Subcutaneous adipose tissue (tissue), 4 donors: ENCODE measurements around the gene GSAP. TPM values are rescaled to one million over a fixed set of nuclear protein-coding genes. Genes with fewer than 3 reads are reported as not detected.

Experiments
- CTCF ChIP-seq: fragments of 450-650 bp; IDR thresholded peaks from one replicate; pipeline ENCODE4 v1.5.1; 2016; ENCODE audit warnings: low read depth, mild to moderate bottlenecking, control low read depth, antibody characterized with exemption, moderate library complexity
- total RNA-seq, 4 donors: library from RNA; depleted of rRNA; stranded (reverse); fragments of >200 nt; gene quantifications; one replicate each; pipeline ENCODE4 v1.1.0, GENCODE V29; 2016

The GSAP gene
- total RNA-seq, 4 donors from 2014 or later = 29.6 to 50.1 (median 40.9) TPM

GRCh38 chr7:77306231-77307067 is 109.7 kb downstream of the GSAP start:
- TF ChIP-seq CTCF = no peak

- TF ChIP-seq CTCF = no peak
These were observed 120.6 kb downstream of the GSAP start for GRCh38 chr7:77295549-77295948.

- TF ChIP-seq CTCF = no peak
These were observed 123.1 kb downstream of the GSAP start for GRCh38 chr7:77293046-77293445.

- no peak for TF ChIP-seq CTCF
These were observed 125.7 kb downstream of the GSAP start for GRCh38 chr7:77290425-77290824.

GRCh38 chr7:77289387-77289786 is 126.8 kb downstream of the GSAP start:
- no peak for TF ChIP-seq CTCF

DNA sequence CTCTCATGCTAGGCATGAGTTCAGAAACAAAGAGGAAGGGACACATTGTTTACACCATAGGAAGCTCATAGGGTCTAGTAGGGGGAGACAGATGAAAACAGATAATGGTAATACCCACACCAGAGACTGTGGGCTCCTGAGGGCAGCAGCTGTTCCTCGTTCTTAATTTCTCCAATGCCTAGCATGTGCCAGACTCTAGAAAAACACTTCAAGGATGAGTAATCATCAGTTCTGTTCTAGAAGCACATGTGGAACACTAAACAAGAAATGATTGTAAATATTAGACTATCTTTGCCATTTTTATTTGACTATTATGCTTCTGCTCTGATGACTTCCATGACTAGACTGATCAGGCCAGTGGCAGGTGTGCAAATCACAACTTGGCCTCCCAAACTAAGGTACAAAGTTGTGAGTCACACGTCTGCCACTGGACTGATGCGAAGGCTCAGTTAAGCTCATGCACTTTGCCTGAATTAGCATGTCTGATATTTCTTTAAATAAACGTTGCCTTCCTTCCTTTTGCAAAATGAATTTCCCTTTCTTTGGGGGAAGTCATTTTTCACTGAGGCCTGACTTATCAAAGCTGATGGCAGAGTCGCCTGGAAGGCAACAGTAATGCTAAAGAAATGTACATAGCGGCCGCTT is 127.4 kb downstream of the GSAP start:
- no peak for TF ChIP-seq CTCF

- no peak for TF ChIP-seq CTCF
These were observed 131.5 kb downstream of the GSAP start for GRCh38 chr7:77284616-77285015.
